ENCODE data around the gene SGMS1. TPM values are rescaled to one million over a fixed set of nuclear protein-coding genes. Genes with fewer than 3 reads are reported as not detected.

Gene SGMS1
- total and polyA plus RNA-seq, 11 donors: 6.9 to 40.6 (median 19.6) TPM

DNA sequence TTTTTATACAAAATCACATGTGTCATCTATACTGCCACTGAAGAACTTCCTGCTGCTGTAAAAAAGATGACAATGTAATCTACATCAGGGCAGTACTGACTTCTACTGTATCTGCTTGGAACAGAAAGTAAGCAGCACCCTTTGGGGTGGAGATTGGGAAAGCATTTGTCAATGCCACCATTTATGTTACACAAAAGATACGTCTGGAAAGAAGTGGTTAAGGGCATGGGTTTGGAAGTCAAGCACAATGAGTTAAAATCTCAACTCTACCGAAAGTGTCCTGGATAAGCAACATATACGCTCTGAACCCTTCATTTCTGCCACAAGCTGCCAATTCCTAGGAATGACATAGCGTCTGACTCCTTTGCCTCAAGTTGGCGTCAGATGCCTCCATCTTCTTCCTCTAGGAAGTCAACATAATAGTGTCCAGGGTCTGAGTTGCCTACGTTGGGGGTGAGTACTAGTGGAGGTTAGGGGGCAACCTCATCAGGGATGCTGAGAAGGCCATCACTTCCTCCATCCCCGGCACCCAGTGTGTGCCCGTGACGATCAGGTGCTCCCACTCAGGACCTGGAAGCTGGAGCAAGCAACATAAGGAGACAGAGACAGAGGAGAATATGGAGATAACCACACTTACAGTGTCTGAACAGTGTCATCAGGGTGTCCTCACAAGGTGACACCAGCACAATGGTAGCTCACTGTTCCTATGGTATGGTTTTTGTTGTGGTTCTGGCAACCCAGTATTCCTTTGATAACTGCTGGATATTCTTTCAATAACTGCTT is 58.3 kb downstream of the SGMS1 start:
- no peak for ATAC-seq
- no peaks in the 10 kb centered on the region for H3K36me3 ChIP-seq
- H3K4me1 ChIP-seq: peaks cover 0 to 17% (median 13%) of the 10 kb centered on the region in 12 donors
- no peaks in the 10 kb centered on the region for H3K27me3 ChIP-seq
- no peak overlapping the region for H3K4me3 ChIP-seq
- TF ChIP-seq, protein P1, sequence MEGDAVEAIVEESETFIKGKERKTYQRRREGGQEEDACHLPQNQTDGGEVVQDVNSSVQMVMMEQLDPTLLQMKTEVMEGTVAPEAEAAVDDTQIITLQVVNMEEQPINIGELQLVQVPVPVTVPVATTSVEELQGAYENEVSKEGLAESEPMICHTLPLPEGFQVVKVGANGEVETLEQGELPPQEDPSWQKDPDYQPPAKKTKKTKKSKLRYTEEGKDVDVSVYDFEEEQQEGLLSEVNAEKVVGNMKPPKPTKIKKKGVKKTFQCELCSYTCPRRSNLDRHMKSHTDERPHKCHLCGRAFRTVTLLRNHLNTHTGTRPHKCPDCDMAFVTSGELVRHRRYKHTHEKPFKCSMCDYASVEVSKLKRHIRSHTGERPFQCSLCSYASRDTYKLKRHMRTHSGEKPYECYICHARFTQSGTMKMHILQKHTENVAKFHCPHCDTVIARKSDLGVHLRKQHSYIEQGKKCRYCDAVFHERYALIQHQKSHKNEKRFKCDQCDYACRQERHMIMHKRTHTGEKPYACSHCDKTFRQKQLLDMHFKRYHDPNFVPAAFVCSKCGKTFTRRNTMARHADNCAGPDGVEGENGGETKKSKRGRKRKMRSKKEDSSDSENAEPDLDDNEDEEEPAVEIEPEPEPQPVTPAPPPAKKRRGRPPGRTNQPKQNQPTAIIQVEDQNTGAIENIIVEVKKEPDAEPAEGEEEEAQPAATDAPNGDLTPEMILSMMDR (IDR thresholded peaks at IDR 0.05): no peak
- TF ChIP-seq POLR2A (IDR thresholded peaks at IDR 0.05): no peak
- intact Hi-C loops (cut with DNase I): loop anchor here in 1 of 10 donors (5.0 kb wide), 1 partner anchor 47 kb away; no protein-coding TSS in a partner anchor
- DNase-seq: no peak
- no peak overlapping the region for H3K27ac ChIP-seq
- WGBS, 4 donors: 92 to 95% (median 94%) methylated on average over 9 of the region's 9 CpGs
- no peaks in the 10 kb centered on the region for H3K9me3 ChIP-seq

DNA sequence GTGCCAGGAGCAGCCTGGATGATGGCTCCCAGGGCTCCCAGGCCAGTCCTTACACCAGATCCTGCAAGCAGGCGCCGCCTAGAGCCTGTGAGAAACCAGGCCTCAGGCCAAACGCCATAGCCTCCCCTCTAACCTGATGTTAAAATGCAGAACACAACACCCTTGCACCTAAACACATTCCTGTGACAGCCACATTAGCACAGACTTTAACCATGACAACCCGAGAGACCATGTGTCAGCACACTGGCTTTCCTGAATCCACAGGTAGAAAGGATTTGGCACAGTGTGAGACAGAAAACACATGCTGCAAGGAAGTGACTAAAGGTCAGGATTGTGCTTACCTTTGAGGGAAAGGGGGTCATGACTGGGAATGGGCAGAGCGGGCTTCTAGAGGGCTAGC is 59.9 kb downstream of the SGMS1 start:
- no peaks in the 10 kb centered on the region for H3K9me3 ChIP-seq
- TF ChIP-seq POLR2A (IDR thresholded peaks at IDR 0.05): no peak
- TF ChIP-seq, protein P1 (IDR thresholded peaks at IDR 0.05): no peak
- H3K4me1 ChIP-seq: peaks cover 0 to 29% (median 17%) of the 10 kb centered on the region in 12 donors
- no peaks in the 10 kb centered on the region for H3K27me3 ChIP-seq
- intact Hi-C loops (cut with DNase I): no loop called here
- no peak overlapping the region for H3K4me3 ChIP-seq
- DNase-seq (no peak), ATAC-seq (peak in 1 of 4 donors; percentile 10)
- 81 to 92% (median 83%) methylated on average over 4 to 5 of the region's 5 CpGs for WGBS, 4 donors
- no peaks in the 10 kb centered on the region for H3K36me3 ChIP-seq
- H3K27ac ChIP-seq: no peak overlapping the region

GRCh38 chr10:50561816-50562215 is 61.9 kb downstream of the SGMS1 start:
- H3K9me3 ChIP-seq: no peaks in the 10 kb centered on the region
- ATAC-seq: peak in 1 of 4 donors; percentile 24
- no peaks in the 10 kb centered on the region for H3K36me3 ChIP-seq
- H3K27ac ChIP-seq: peak overlapping the region in 5 of 12 donors; percentile 3 to 25 (median 21)
- 74 to 84% (median 79%) methylated on average over 2 of the region's 2 CpGs for WGBS, 4 donors
- peaks cover 0 to 50% (median 35%) of the 10 kb centered on the region in 12 donors for H3K4me1 ChIP-seq
- no peaks in the 10 kb centered on the region for H3K27me3 ChIP-seq
- DNase-seq: no peak
- intact Hi-C loops (cut with DNase I): no loop called here
- TF ChIP-seq POLR2A (IDR thresholded peaks at IDR 0.05): no peak
- TF ChIP-seq, protein P1 (IDR thresholded peaks at IDR 0.05): peak; percentile 6 to 54 (median 41)
- H3K4me3 ChIP-seq: no peak overlapping the region

DNA sequence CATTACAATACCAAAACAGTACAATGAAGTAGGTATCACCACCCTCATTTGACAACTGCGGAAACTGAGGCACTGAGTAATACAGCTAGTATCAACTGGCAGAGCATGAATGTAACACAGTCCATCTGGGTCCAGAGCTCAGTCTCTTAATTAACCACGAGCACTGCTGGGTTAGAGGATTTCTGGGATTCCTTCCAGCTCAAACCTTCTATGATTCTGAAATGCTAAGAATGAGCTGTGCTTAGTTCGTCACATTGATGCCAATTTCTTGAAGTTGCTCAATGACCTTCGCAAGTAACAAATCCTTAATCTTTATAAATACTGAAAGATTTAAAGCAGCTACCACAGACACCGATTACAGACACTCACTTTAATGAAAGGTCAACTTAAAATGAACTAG is 62.5 kb downstream of the SGMS1 start:
- Histone ChIP-seq H3K36me3 (no peaks in the 10 kb centered on the region), H3K4me3 (no peak overlapping the region), H3K4me1 (peaks cover 0 to 55% (median 40%) of the 10 kb centered on the region in 12 donors), H3K27me3 (no peaks in the 10 kb centered on the region), H3K27ac (peak overlapping the region in 5 of 12 donors; percentile 3 to 25 (median 21)), H3K9me3 (no peaks in the 10 kb centered on the region)
- ATAC-seq (peak; percentile 51 to 78 (median 68)), DNase-seq (no peak)
- WGBS, 4 donors: 35 to 47% (median 39%) methylated on average over 5 of the region's 5 CpGs
- TF ChIP-seq, protein P1 (IDR thresholded peaks at IDR 0.05): no peak
- TF ChIP-seq POLR2A (IDR thresholded peaks at IDR 0.05): no peak
- intact Hi-C loops (cut with DNase I): no loop called here

Measured in heart left ventricle (tissue), 16 donors.